Erythroblast (primary cell): Measurements from ENCODE around the gene LYAR.

Experiments used
- DNase-seq, 2 experiments: peaks; one replicate each; lab custom pipeline; 2025; lab: John Stamatoyannopoulos, UW
- GATA1 ChIP-seq: IDR thresholded peaks from 2 replicates; pipeline ENCODE4 v1.6.1; 2011; ENCODE audit warnings: low read depth, mild to moderate bottlenecking, control low read depth, low read length, moderate library complexity
- POLR2A ChIP-seq: IDR thresholded peaks from 2 replicates; pipeline ENCODE4 v1.6.1; 2011; ENCODE audit warnings: mild to moderate bottlenecking, low read length

Gene LYAR

DNA sequence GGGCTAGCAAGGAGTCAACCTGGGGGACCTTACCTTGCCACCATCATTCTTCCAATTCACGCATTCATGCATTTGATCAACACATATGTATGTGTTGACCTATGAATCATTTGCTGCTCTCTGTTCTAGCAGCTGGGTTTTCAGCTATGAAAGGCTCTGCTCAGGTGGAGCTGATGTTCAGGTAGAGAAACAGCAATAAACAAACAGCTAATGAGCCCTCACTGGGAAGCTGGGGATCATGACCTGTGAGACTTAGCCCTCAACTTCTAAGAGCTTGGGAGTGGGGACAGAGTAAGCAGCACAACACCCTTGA is 61.6 kb downstream of the LYAR start:
- DNase-seq, result no peak
- TF ChIP-seq GATA1 (no peak), POLR2A (no peak)

DNA sequence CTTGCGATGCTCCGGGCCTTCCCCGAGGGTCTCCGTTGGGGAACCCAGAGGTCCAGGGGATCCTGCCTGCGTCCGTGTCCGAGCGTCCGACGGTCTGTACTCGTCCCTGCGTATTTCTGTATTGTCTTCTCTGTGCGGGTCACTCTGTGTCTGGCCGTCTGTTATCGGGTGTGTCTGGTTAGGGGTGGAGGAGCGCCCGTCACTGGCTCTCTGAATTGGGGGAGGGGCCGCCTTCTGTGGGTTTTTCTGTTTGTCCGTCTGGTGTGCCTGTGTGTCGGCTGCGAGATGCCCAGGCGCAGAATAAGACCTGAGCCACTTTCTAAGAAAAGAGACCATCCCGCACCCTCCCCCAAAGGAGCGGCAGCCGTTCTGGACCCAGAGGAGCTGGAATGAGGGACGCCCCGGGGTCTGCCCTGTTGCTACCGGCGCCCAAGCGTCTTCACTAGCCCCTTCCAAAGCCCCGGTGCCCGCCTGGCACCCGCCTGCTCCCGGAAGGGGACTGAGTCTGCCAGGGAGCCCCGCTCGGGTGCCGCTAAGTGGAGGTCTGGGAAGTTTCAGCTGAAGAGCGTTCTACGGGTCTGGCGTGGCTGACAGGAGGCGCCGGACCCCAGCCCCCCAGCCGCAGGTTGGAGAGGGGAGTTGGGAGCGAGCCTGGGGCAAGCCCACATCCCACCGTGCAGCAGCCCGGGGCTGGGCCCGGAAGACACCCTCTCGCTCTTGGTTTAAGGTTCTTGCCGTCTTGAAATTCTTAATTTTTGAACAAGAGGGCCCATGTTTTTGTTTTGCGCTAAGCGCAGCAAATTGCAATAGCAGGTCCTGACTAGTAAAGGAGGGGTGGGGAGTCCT is 62.2 kb downstream of the LYAR start:
- peak in 1 of 2 experiments; percentile 9 for DNase-seq
- TF ChIP-seq POLR2A (no peak), GATA1 (no peak)

DNA sequence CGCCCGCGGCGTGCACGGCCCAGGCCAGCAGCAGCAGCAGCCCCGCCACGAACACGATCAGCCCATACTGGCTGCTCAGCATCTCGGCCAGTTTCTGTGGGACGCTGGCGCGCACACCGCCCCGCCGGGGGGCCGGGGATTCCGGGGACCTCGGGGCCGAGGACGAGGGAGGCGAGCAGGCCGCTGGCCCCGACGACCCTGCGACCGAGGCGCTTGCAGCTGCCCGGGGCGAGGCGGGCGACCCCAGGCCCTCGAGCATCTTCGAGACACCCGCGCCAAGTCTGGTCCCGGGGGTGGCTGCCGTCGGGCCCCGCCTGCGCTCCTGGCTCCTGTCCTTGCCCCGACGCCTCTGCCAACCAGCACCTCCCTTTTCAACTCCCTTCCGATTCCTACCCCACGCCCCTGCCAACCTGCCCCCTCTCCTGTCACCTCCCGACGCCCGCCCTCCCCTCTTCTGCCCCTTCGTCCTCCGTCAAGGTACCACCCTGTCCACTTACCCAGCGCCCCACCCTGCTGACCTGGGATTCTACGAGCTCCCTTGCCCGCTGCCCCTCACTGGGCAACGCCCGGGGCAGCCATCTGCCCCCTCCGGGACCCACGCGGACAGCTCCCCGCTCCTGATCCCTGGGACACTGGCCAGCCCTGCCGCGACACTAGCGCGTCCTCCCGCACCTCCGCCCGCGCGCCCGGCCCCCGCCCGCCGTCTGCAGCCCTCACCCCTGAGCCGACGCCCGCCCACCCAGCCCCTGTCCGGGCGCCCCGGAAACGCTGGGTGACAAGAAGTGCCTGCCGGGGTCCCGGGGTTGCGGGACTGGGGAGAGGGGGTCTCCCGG is 63.1 kb downstream of the LYAR start, which contains the start of gene OTOP1:
OTOP1 (minus strand) TSS at position 324 of the 833 bp plus-strand sequence; CDS start at position 259, 65 bp downstream.
- no peak for DNase-seq
- TF ChIP-seq POLR2A, result no peak
- no peak for TF ChIP-seq GATA1

DNA sequence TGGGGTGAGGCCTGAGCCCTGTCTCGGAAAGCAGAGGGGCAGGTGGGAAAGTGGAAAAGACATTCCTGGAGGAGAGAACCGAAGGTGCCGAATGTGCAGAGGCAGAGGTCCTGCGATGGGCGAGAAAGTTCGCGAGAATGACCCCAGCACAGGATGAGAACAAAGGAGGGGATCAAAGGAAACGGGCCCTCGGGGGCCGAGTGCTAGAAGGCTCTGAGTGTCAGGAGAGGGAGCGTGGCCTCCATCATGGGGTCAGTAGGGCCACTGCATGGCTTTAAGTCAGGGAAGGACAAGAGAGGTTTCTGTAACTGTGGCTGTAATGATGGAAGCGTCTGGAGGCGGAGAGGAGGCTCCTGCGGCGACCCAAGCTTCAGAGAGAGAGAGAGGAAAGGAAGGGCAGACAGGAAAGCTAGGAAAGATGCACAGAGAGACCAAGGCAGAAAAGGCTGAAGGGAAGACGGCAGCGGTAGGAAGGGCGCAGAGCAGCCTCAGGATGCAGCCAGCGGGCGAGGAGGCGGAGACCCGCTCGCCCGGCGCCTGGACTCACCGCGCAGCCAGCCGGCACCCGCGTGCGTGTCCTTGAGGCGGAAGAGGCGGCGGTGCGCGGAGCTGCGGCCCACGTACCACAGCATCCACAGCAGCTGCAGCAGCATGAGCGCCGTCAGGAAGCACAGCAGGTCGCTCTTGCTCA is 63.9 kb downstream of the LYAR start:
- no peak for TF ChIP-seq GATA1
- TF ChIP-seq POLR2A, result no peak
- DNase-seq, result no peak
